PC-9 (cell line): ENCODE data around the gene CDKN2B-AS1. TPM values are rescaled to one million over a fixed set of nuclear protein-coding genes. Genes with fewer than 3 reads are reported as not detected.

Source experiments
- BruUV-seq: library from RNA; stranded (reverse); fragments of 400-500 nt; replicated peaks from 2 replicates; lab custom pipeline; 2021; lab: Mats Ljungman, UMichigan
- CTCF ChIA-PET: fragments of 300-600 bp; sonication (Branson Sonifier 250); formaldehyde crosslinking; loops from one replicate; lab custom pipeline; 2022; ENCODE audit warnings: antibody characterized with exemption; lab: Charles Lee
- POLR2A ChIA-PET: fragments of 300-600 bp; sonication (Branson Sonifier 250); formaldehyde crosslinking; loops from one replicate; lab custom pipeline; 2022; ENCODE audit warnings: antibody characterized with exemption; ENCODE audit not compliant: unreplicated experiment; lab: Charles Lee
- DNase-seq, 2 experiments: peaks; one replicate each; pipeline versions ENCODE4 v3.0.0 to v3.0.0-alpha.2; 2015 to 2022; ENCODE audit warnings: mixed read lengths in 1 of 2
- H2AFZ ChIP-seq: fragments of 200-600 bp; sonication (generic); 2 replicates; pipeline ENCODE4 v1.8.1; 2017; ENCODE audit warnings: antibody characterized with exemption
- H3F3A ChIP-seq: fragments of 200-600 bp; sonication (generic); 2 replicates; pipeline ENCODE4 v1.8.1; 2017; ENCODE audit warnings: antibody characterized with exemption, mild to moderate bottlenecking, low read depth; ENCODE audit not compliant: insufficient read depth
- H3K27ac ChIP-seq: fragments of 200-600 bp; sonication (generic); 2 replicates; pipeline ENCODE4 v1.6.1; 2016; ENCODE audit warnings: mixed run types
- H3K27me3 ChIP-seq: fragments of 200-600 bp; sonication (generic); 2 replicates; pipeline ENCODE4 v1.6.1; 2016; ENCODE audit warnings: low read depth, mixed run types; ENCODE audit not compliant: insufficient read depth
- H3K36me3 ChIP-seq: fragments of 200-600 bp; sonication (generic); 2 replicates; pipeline ENCODE4 v1.6.1; 2016; ENCODE audit warnings: low read depth, mixed run types
- H3K4me1 ChIP-seq: fragments of 200-600 bp; sonication (generic); replicated peaks from 2 replicates; pipeline ENCODE4 v1.6.1; 2016; ENCODE audit warnings: mixed run types; ENCODE audit not compliant: insufficient read depth
- H3K4me2 ChIP-seq: fragments of 200-600 bp; sonication (generic); 2 replicates; pipeline ENCODE4 v1.6.1; 2017; ENCODE audit warnings: mixed run types
- H3K4me3 ChIP-seq: fragments of 200-600 bp; sonication (generic); 2 replicates; pipeline ENCODE4 v1.6.1; 2016; ENCODE audit warnings: mixed run types
- H3K79me2 ChIP-seq: fragments of 200-600 bp; sonication (generic); 2 replicates; pipeline ENCODE4 v1.6.1; 2017; ENCODE audit warnings: low read depth, mixed run types
- H3K9me2 ChIP-seq: fragments of 200-600 bp; sonication (generic); 2 replicates; pipeline ENCODE4 v1.8.1; 2017; ENCODE audit warnings: mild to moderate bottlenecking; ENCODE audit not compliant: insufficient read depth
- H3K9me3 ChIP-seq: fragments of 200-600 bp; sonication (generic); 2 replicates; pipeline ENCODE4 v1.8.1; 2016; ENCODE audit warnings: low read depth; ENCODE audit not compliant: insufficient read depth
- H4K20me1 ChIP-seq: fragments of 200-600 bp; sonication (generic); 2 replicates; pipeline ENCODE4 v1.8.1; 2017; ENCODE audit not compliant: insufficient read depth
- CTCF ChIP-seq: fragments of 200-600 bp; sonication (generic); conservative IDR thresholded peaks from 2 replicates; pipeline ENCODE4 v1.6.1; 2017; ENCODE audit warnings: mixed run types, antibody characterized with exemption, mild to moderate bottlenecking, moderate library complexity
- EZH2 ChIP-seq: fragments of 200-600 bp; sonication (generic); IDR thresholded peaks from 2 replicates; pipeline ENCODE4 v1.8.0; 2017; ENCODE audit warnings: antibody characterized with exemption, low read depth
- intact Hi-C: fragments of 100-400 bp; cut with micrococcal nuclease; formaldehyde crosslinking; loops from one replicate; pipeline ENCODE4 v1.10.0; 2022; ENCODE audit not compliant: unreplicated experiment
- total RNA-seq: library from RNA; stranded (reverse); gene quantifications from 2 replicates; pipeline ENCODE4 v1.2.3, GENCODE V29; 2021

Gene CDKN2B-AS1
- total RNA-seq, 1 experiment from 2014 or later: 11.6 TPM

DNA sequence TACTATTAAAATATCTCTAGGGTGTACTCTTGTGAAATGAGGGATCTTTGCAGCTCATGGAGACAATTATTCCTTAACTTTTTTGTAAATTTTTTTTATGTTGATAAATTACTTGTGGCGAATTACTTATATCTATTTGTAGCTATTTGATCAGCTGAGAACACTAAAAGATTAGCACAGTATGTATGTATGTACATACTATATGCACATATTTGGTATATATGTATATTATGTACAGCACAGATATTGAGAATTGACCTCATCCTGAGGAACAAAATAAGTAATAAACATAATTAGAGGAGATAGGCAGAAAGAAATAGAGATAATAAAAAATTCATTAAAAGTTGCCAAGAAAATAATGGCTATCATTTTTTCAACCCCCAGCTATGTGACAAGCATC lies 12.2 kb upstream of the CDKN2B-AS1 start:
- Histone ChIP-seq H3K36me3 (peaks cover 12% of the 10 kb centered on the region; the same call in 1 of the 2 replicates), H3K4me3 (no peak overlapping the region), H2AFZ (no peak overlapping the region), H3K4me2 (no peak overlapping the region), H3K79me2 (peaks cover 93% of the 10 kb centered on the region), H4K20me1 (no peaks in the 10 kb centered on the region), H3K27ac (peak overlapping the region; percentile 20; the same call in 1 of the 2 replicates), H3F3A (peaks cover 6% of the 10 kb centered on the region; the same call in 1 of the 2 replicates), H3K9me2 (no peaks in the 10 kb centered on the region), H3K4me1 (0 out of 2 replicates have a peak, but pooled peaks cover 4% of the 10 kb centered on the region), H3K27me3 (no peaks in the 10 kb centered on the region), H3K9me3 (no peaks in the 10 kb centered on the region)
- ChIA-PET POLR2A (interaction anchor here (0.6 to 0.7 kb wide), 2 partner anchors 21 to 179 kb away, joined by 3 to 5 read pairs; no protein-coding TSS in a partner anchor), CTCF (no interaction called here)
- TF ChIP-seq CTCF (no peak), EZH2 (no peak)
- DNase-seq: no peak
- intact Hi-C loops: loop anchor here (10.0 kb wide), 1 partner anchor 472 kb away; no protein-coding TSS in a partner anchor
- BruUV-seq: no TSS peak

DNA sequence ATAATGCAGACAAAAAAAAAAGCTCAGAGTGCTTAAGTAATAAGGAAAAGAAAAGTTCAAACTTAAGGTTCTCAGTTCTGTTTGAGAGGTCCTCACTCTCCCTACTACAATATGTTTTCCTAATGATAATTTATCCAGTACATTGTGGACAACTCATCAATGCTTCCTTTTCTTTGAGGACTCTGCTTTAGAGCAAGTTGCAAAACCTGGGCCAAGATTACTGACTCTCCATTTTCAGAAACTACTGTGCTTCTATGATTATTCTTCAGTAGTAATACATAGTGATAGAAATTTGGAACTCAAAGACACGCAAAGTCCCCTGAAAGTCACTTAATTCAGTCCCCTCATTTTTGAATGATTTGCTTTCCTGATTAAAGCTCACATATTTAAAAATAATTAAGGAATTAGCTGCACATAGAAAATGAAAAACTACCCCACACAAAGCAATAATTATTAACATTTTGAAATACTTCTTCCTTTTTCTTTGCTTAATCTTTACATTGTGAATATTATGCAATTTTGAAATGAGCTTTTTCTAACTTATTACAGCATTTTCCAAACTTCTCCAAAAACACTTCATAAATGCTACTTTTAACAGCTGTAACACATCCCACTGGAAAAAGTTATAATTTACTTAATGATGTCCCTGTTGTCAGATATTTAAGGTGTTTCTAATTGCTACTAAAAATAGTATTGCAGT lies 11.6 kb upstream of the CDKN2B-AS1 start:
- H3F3A ChIP-seq: peaks cover 6% of the 10 kb centered on the region; the same call in 1 of the 2 replicates
- CTCF ChIA-PET: no interaction called here
- TF ChIP-seq CTCF (no peak), EZH2 (no peak)
- H4K20me1 ChIP-seq: no peaks in the 10 kb centered on the region
- no peak overlapping the region for H2AFZ ChIP-seq
- no peak overlapping the region for H3K4me3 ChIP-seq
- BruUV-seq: no TSS peak
- no peak overlapping the region for H3K4me2 ChIP-seq
- 0 out of 2 replicates have a peak, but pooled peaks cover 5% of the 10 kb centered on the region for H3K4me1 ChIP-seq
- H3K27ac ChIP-seq: peak overlapping the region; percentile 20; the same call in 1 of the 2 replicates
- no peaks in the 10 kb centered on the region for H3K9me2 ChIP-seq
- no peaks in the 10 kb centered on the region for H3K27me3 ChIP-seq
- peaks cover 93% of the 10 kb centered on the region for H3K79me2 ChIP-seq
- POLR2A ChIA-PET: interaction anchor here (0.5 to 0.7 kb wide), 2 partner anchors 22 to 25 kb away, joined by 5 to 6 read pairs; no protein-coding TSS in a partner anchor
- H3K9me3 ChIP-seq: no peaks in the 10 kb centered on the region
- peaks cover 8% of the 10 kb centered on the region; the same call in 1 of the 2 replicates for H3K36me3 ChIP-seq
- intact Hi-C loops: loop anchor here (10.0 kb wide), 1 partner anchor 472 kb away; no protein-coding TSS in a partner anchor
- DNase-seq: no peak

DNA sequence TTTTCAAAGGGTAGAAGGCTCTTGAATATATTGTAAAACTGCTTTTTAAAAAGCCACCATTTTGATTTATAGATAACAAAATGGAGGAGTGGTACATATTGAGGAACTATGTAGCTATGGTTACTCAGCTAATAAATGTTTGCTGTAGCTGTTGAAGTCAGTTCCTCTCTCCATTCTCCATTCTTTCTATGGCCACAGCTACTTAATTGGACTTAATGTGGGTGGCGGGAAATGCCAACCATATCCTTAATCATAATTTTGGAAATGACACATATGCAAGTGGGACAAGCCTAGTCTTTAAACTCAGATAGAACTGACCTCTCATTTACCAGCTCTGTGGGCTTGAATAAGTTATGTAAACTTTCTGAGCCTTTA lies 11.0 kb upstream of the CDKN2B-AS1 start:
- Histone ChIP-seq H3K27ac (peak overlapping the region; percentile 20; the same call in 1 of the 2 replicates), H3K4me3 (no peak overlapping the region), H3K9me2 (no peaks in the 10 kb centered on the region), H3K79me2 (peaks cover 95% of the 10 kb centered on the region), H3K4me2 (no peak overlapping the region), H3K4me1 (peaks cover 10% of the 10 kb centered on the region; the same call in 1 of the 2 replicates), H3F3A (peaks cover 3% of the 10 kb centered on the region; the same call in 1 of the 2 replicates), H3K36me3 (peaks cover 8% of the 10 kb centered on the region; the same call in 1 of the 2 replicates), H2AFZ (no peak overlapping the region), H3K27me3 (no peaks in the 10 kb centered on the region), H4K20me1 (no peaks in the 10 kb centered on the region), H3K9me3 (no peaks in the 10 kb centered on the region)
- no peak for DNase-seq
- ChIA-PET CTCF (no interaction called here), POLR2A (no interaction called here)
- intact Hi-C loops: loop anchor here (10.0 kb wide), 1 partner anchor 471 kb away; no protein-coding TSS in a partner anchor
- BruUV-seq: no TSS peak
- TF ChIP-seq CTCF: no peak
- no peak for TF ChIP-seq EZH2
